AG04450 (cell line): ENCODE data around the gene BCL11A. TPM values are rescaled to one million over a fixed set of nuclear protein-coding genes. Genes with fewer than 3 reads are reported as not detected.

Experiments used
- CTCF ChIA-PET: fragments of 300-600, 350-600 bp; formaldehyde crosslinking; extraction: SDS; loops from one replicate; lab custom pipeline; 2022; ENCODE audit warnings: antibody characterized with exemption, inconsistent platforms; lab: Charles Lee
- POLR2A ChIA-PET: fragments of 350-600 bp; formaldehyde crosslinking; extraction: SDS; loops from one replicate; lab custom pipeline; 2021; ENCODE audit warnings: antibody characterized with exemption, inconsistent platforms; lab: Yijun Ruan, JAX
- DNase-seq: peaks from one replicate; pipeline ENCODE4 v3.0.0-alpha.2; 2011; ENCODE audit warnings: low read depth, low spot score
- H3K27ac ChIP-seq: one replicate; pipeline ENCODE4 v1.5.1; 2012; ENCODE audit warnings: low read depth, low read length, control low read depth
- H3K27me3 ChIP-seq: one replicate; pipeline ENCODE4 v1.6.0; 2012; ENCODE audit warnings: low read length; ENCODE audit not compliant: control insufficient read depth, insufficient read depth
- H3K4me3 ChIP-seq: 2 replicates; pipeline ENCODE4 v1.5.1; 2011; ENCODE audit warnings: mild to moderate bottlenecking, low read depth, low read length, control low read depth
- H3K9me3 ChIP-seq: 2 replicates; pipeline ENCODE4 v1.5.1; 2012; ENCODE audit warnings: low read length; ENCODE audit not compliant: control insufficient read depth, insufficient read depth
- CTCF ChIP-seq: IDR thresholded peaks from 2 replicates; pipeline ENCODE4 v1.5.1; 2011; ENCODE audit warnings: low read depth, low read length, control low read depth, inconsistent platforms
- polyA plus RNA-seq: library from polyadenylated mRNA; depleted of rRNA; stranded (reverse); fragments of >200 nt; gene quantifications from 2 replicates; pipeline ENCODE4 v1.2.3, GENCODE V29; 2011

Gene BCL11A
- polyA plus RNA-seq, 1 experiment: 1.1 TPM

GRCh38 chr2:60498816-60499429 lies 54.5 kb downstream of the BCL11A start:
- TF ChIP-seq CTCF: no peak
- no peaks in the 10 kb centered on the region for H3K27me3 ChIP-seq
- H3K27ac ChIP-seq: no peak overlapping the region
- no peak for DNase-seq
- H3K9me3 ChIP-seq: no peaks in the 10 kb centered on the region
- ChIA-PET POLR2A (no interaction called here), CTCF (no interaction called here)
- no peak overlapping the region for H3K4me3 ChIP-seq

- no peak for DNase-seq
- no peak overlapping the region for H3K27ac ChIP-seq
- no peaks in the 10 kb centered on the region for H3K27me3 ChIP-seq
- ChIA-PET CTCF (interaction anchor here (1.1 to 1.6 kb wide), 2 partner anchors 52 to 83 kb away, joined by 5 to 11 read pairs; no protein-coding TSS in a partner anchor), POLR2A (no interaction called here)
- TF ChIP-seq CTCF: no peak
- no peaks in the 10 kb centered on the region for H3K9me3 ChIP-seq
- no peak overlapping the region for H3K4me3 ChIP-seq
Measured at GRCh38 chr2:60498127-60498815, 55.2 kb downstream of the BCL11A start.

GRCh38 chr2:60497500-60497899 lies 56.0 kb downstream of the BCL11A start:
- ChIA-PET POLR2A (no interaction called here), CTCF (interaction anchor here (0.6 to 1.6 kb wide), 5 partner anchors 10 to 84 kb away, joined by 3 to 11 read pairs (median 5); no protein-coding TSS in a partner anchor)
- no peaks in the 10 kb centered on the region for H3K27me3 ChIP-seq
- no peak for DNase-seq
- no peak overlapping the region for H3K27ac ChIP-seq
- no peak overlapping the region for H3K4me3 ChIP-seq
- TF ChIP-seq CTCF: no peak
- no peaks in the 10 kb centered on the region for H3K9me3 ChIP-seq

- Histone ChIP-seq H3K27ac (no peak overlapping the region), H3K9me3 (no peaks in the 10 kb centered on the region), H3K27me3 (no peaks in the 10 kb centered on the region), H3K4me3 (no peak overlapping the region)
- ChIA-PET CTCF (interaction anchor here (0.6 to 1.6 kb wide), 5 partner anchors 11 to 85 kb away, joined by 3 to 11 read pairs (median 5); no protein-coding TSS in a partner anchor), POLR2A (interaction anchor here (0.5 kb wide), 1 partner anchor 1088 kb away, joined by 3 read pairs; no protein-coding TSS in a partner anchor)
- no peak for DNase-seq
- TF ChIP-seq CTCF: no peak
Measured at GRCh38 chr2:60496956-60497355, 56.5 kb downstream of the BCL11A start.

- Histone ChIP-seq H3K27me3 (no peaks in the 10 kb centered on the region), H3K27ac (no peak overlapping the region), H3K4me3 (no peak overlapping the region), H3K9me3 (no peaks in the 10 kb centered on the region)
- TF ChIP-seq CTCF: no peak
- POLR2A ChIA-PET: interaction anchor here (0.5 kb wide), 1 partner anchor 1088 kb away, joined by 3 read pairs; no protein-coding TSS in a partner anchor
- no peak for DNase-seq
- CTCF ChIA-PET: interaction anchor here (0.7 to 1.6 kb wide), 2 partner anchors 30 to 54 kb away, joined by 4 to 11 read pairs; no protein-coding TSS in a partner anchor
Measured at GRCh38 chr2:60496475-60496874, 57.0 kb downstream of the BCL11A start.
